H1 (cell line): ENCODE data around the gene UAP1. TPM values are rescaled to one million over a fixed set of nuclear protein-coding genes. Genes with fewer than 3 reads are reported as not detected.

ENCODE experiments used
- ASH2L ChIP-seq: fragments of 200-600, 300-600 bp; sonication (generic); IDR thresholded peaks from one replicate; pipeline ENCODE4 v1.7.1; 2017; ENCODE audit warnings: low read length
- CHD2 ChIP-seq: IDR thresholded peaks from 2 replicates; pipeline ENCODE4 v1.6.1; 2012; ENCODE audit warnings: low read length, improper control_type of control experiment
- CREB1 ChIP-seq: IDR thresholded peaks from 2 replicates; pipeline ENCODE4 v1.6.1; 2012; ENCODE audit warnings: inconsistent platforms
- EGR1 ChIP-seq: IDR thresholded peaks from 2 replicates; pipeline ENCODE4 v1.6.1; 2011; ENCODE audit warnings: low read depth, low read length, borderline replicate concordance
- FOSL1 ChIP-seq: IDR thresholded peaks from 2 replicates; pipeline ENCODE4 v1.6.1; 2011; ENCODE audit warnings: mild to moderate bottlenecking, low read depth, low read length, moderate library complexity; ENCODE audit not compliant: insufficient read depth
- GTF2F1 ChIP-seq: IDR thresholded peaks from 2 replicates; pipeline ENCODE4 v1.6.1; 2012; ENCODE audit warnings: low read depth, low read length, improper control_type of control experiment, borderline replicate concordance
- JUND ChIP-seq: IDR thresholded peaks from 2 replicates; pipeline ENCODE4 v1.6.1; 2011; ENCODE audit warnings: mild to moderate bottlenecking, improper control_type of control experiment, low read length
- KDM4A ChIP-seq: IDR thresholded peaks from one replicate; pipeline ENCODE4 v1.7.1; 2012; ENCODE audit warnings: low read depth, mild to moderate bottlenecking, moderate library complexity, low read length, inconsistent platforms; ENCODE audit not compliant: severe bottlenecking
- RAD21 ChIP-seq, 2 experiments: IDR thresholded peaks in 1 of 2; conservative IDR thresholded peaks in 1 of 2; 2 replicates each; pipeline ENCODE4 v1.6.1; 2011; ENCODE audit warnings: low read depth in 2 of 2, low read length in 2 of 2, improper control_type of control experiment in 1 of 2, inconsistent platforms in 1 of 2, mild to moderate bottlenecking in 1 of 2, moderate library complexity in 1 of 2
- SRF ChIP-seq: IDR thresholded peaks from 2 replicates; pipeline ENCODE4 v1.6.1; 2011; ENCODE audit warnings: mild to moderate bottlenecking, low read depth, low read length, moderate library complexity
- SUZ12 ChIP-seq: fragments of 200-600 bp; sonication (generic); IDR thresholded peaks from 2 replicates; pipeline ENCODE4 v1.6.1; 2012; ENCODE audit warnings: mild to moderate bottlenecking, inconsistent platforms, low read length, moderate library complexity, mixed read lengths
- TCF12 ChIP-seq: IDR thresholded peaks from 2 replicates; pipeline ENCODE4 v1.6.1; 2011; ENCODE audit warnings: low read depth, mild to moderate bottlenecking, low read length
- polyA plus RNA-seq, 7 experiments: library from polyadenylated mRNA; depleted of rRNA in 3 of 7; stranded (reverse) in 5 of 7; unstranded in 2 of 7; fragments of >200 nt in 5 of 7; fragments of 200-250 nt in 2 of 7; gene quantifications; 1 replicate in 5 of 7; 2 replicates in 1 of 7; 4 replicates in 1 of 7; pipeline versions ENCODE4 v1.2.1 to v1.2.3, GENCODE V29; 2011 to 2013; ENCODE audit warnings: missing spikeins in 2 of 7, mixed read lengths in 2 of 7
- total RNA-seq: library from RNA; stranded (reverse); fragmentation: NEBNext Ultra II Directional; extraction: Animal tissue kit (Norgen Biotek cat#: 25700); gene quantifications from 2 replicates; pipeline ENCODE4 v1.2.1, GENCODE V29; 2021
- TF ChIP-seq, protein P1 (sequence below): fragments of 300-600 bp; sonication (generic); IDR thresholded peaks from 2 replicates; pipeline ENCODE4 v1.7.1; 2012; ENCODE audit warnings: low read length, moderate library complexity, mild to moderate bottlenecking, inconsistent platforms; ENCODE audit not compliant: insufficient replicate concordance

Gene UAP1
- total and polyA plus RNA-seq, 2 of the 8 experiments (the other 6 are each of a cell fraction or from before 2014, with no cell fraction given): 9.4 to 32.9 TPM

DNA sequence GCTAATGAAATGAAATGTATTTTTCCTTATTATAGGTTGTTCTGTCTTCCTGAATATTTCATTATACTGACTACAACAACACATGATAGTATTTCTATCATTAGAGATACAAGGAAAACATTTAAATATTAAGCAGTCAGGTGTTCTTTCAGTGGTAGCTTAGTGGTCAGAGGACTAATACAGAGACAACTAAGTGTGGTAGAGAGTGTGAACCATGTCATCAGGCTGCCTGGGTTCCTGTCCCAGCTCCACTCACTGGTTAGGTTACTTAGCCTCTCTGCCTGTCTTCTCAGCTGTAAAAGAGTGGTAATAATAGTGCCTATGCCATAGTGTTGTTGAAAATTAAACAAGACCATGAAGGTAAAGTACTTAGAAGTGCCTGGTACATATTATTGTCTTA lies 3.9 kb downstream of the UAP1 start (continued):
- TF ChIP-seq, protein P1, sequence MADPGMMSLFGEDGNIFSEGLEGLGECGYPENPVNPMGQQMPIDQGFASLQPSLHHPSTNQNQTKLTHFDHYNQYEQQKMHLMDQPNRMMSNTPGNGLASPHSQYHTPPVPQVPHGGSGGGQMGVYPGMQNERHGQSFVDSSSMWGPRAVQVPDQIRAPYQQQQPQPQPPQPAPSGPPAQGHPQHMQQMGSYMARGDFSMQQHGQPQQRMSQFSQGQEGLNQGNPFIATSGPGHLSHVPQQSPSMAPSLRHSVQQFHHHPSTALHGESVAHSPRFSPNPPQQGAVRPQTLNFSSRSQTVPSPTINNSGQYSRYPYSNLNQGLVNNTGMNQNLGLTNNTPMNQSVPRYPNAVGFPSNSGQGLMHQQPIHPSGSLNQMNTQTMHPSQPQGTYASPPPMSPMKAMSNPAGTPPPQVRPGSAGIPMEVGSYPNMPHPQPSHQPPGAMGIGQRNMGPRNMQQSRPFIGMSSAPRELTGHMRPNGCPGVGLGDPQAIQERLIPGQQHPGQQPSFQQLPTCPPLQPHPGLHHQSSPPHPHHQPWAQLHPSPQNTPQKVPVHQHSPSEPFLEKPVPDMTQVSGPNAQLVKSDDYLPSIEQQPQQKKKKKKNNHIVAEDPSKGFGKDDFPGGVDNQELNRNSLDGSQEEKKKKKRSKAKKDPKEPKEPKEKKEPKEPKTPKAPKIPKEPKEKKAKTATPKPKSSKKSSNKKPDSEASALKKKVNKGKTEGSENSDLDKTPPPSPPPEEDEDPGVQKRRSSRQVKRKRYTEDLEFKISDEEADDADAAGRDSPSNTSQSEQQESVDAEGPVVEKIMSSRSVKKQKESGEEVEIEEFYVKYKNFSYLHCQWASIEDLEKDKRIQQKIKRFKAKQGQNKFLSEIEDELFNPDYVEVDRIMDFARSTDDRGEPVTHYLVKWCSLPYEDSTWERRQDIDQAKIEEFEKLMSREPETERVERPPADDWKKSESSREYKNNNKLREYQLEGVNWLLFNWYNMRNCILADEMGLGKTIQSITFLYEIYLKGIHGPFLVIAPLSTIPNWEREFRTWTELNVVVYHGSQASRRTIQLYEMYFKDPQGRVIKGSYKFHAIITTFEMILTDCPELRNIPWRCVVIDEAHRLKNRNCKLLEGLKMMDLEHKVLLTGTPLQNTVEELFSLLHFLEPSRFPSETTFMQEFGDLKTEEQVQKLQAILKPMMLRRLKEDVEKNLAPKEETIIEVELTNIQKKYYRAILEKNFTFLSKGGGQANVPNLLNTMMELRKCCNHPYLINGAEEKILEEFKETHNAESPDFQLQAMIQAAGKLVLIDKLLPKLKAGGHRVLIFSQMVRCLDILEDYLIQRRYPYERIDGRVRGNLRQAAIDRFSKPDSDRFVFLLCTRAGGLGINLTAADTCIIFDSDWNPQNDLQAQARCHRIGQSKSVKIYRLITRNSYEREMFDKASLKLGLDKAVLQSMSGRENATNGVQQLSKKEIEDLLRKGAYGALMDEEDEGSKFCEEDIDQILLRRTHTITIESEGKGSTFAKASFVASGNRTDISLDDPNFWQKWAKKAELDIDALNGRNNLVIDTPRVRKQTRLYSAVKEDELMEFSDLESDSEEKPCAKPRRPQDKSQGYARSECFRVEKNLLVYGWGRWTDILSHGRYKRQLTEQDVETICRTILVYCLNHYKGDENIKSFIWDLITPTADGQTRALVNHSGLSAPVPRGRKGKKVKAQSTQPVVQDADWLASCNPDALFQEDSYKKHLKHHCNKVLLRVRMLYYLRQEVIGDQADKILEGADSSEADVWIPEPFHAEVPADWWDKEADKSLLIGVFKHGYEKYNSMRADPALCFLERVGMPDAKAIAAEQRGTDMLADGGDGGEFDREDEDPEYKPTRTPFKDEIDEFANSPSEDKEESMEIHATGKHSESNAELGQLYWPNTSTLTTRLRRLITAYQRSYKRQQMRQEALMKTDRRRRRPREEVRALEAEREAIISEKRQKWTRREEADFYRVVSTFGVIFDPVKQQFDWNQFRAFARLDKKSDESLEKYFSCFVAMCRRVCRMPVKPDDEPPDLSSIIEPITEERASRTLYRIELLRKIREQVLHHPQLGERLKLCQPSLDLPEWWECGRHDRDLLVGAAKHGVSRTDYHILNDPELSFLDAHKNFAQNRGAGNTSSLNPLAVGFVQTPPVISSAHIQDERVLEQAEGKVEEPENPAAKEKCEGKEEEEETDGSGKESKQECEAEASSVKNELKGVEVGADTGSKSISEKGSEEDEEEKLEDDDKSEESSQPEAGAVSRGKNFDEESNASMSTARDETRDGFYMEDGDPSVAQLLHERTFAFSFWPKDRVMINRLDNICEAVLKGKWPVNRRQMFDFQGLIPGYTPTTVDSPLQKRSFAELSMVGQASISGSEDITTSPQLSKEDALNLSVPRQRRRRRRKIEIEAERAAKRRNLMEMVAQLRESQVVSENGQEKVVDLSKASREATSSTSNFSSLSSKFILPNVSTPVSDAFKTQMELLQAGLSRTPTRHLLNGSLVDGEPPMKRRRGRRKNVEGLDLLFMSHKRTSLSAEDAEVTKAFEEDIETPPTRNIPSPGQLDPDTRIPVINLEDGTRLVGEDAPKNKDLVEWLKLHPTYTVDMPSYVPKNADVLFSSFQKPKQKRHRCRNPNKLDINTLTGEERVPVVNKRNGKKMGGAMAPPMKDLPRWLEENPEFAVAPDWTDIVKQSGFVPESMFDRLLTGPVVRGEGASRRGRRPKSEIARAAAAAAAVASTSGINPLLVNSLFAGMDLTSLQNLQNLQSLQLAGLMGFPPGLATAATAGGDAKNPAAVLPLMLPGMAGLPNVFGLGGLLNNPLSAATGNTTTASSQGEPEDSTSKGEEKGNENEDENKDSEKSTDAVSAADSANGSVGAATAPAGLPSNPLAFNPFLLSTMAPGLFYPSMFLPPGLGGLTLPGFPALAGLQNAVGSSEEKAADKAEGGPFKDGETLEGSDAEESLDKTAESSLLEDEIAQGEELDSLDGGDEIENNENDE: no peak
- TF ChIP-seq CREB1: no peak
- no peak for TF ChIP-seq SUZ12
- no peak for TF ChIP-seq TCF12
- TF ChIP-seq ASH2L: no peak
- TF ChIP-seq GTF2F1: no peak
- no peak for TF ChIP-seq CHD2
- no peak for TF ChIP-seq FOSL1
- no peak for TF ChIP-seq JUND
- no peak for TF ChIP-seq KDM4A
- no peak for TF ChIP-seq EGR1
- no peak for TF ChIP-seq SRF
- TF ChIP-seq RAD21 (IDR thresholded peaks at IDR 0.05 in 1 of 2, conservative IDR thresholded peaks at IDR 0.05 in 1 of 2; ENCODE audit: low read depth in 2 of 2, low read length in 2 of 2): no peak
